ENCODE measurements around the gene MXD1.

- TF ChIP-seq POLR2A (IDR thresholded peaks at IDR 0.05; ENCODE audit: low read depth, low read length) (no peak), TAF1 (IDR thresholded peaks at IDR 0.05; ENCODE audit: borderline replicate concordance, low read depth, low read length) (no peak), POLR2AphosphoS5 (IDR thresholded peaks at IDR 0.05; ENCODE audit: low read depth, low read length) (no peak)
These were observed 46.6 kb downstream of the MXD1 start, which contains the start of gene ASPRV1 for GRCh38 chr2:69961496-69961895.
